ENCODE measurements around the gene ROCK2. TPM values are rescaled to one million over a fixed set of nuclear protein-coding genes. Genes with fewer than 3 reads are reported as not detected.

ROCK2 gene
- total RNA-seq, 4 donors from 2014 or later = 127 to 571 (median 186) TPM

GRCh38 chr2:11387843-11388242 lies 43.4 kb upstream of the ROCK2 start:
- no peak for TF ChIP-seq CTCF (IDR thresholded peaks at IDR 0.05; ENCODE audit: low read depth)

GRCh38 chr2:11387100-11387390 lies 42.6 kb upstream of the ROCK2 start:
- no peak for TF ChIP-seq CTCF (IDR thresholded peaks at IDR 0.05; ENCODE audit: low read depth)

- TF ChIP-seq CTCF (IDR thresholded peaks at IDR 0.05; ENCODE audit: low read depth) = no peak
These were observed 41.4 kb upstream of the ROCK2 start for GRCh38 chr2:11385847-11386246.

GRCh38 chr2:11385216-11385615 lies 40.8 kb upstream of the ROCK2 start:
- no peak for TF ChIP-seq CTCF (IDR thresholded peaks at IDR 0.05; ENCODE audit: low read depth)

GRCh38 chr2:11379558-11379957 lies 35.1 kb upstream of the ROCK2 start:
- no peak for TF ChIP-seq CTCF (IDR thresholded peaks at IDR 0.05; ENCODE audit: low read depth)

DNA sequence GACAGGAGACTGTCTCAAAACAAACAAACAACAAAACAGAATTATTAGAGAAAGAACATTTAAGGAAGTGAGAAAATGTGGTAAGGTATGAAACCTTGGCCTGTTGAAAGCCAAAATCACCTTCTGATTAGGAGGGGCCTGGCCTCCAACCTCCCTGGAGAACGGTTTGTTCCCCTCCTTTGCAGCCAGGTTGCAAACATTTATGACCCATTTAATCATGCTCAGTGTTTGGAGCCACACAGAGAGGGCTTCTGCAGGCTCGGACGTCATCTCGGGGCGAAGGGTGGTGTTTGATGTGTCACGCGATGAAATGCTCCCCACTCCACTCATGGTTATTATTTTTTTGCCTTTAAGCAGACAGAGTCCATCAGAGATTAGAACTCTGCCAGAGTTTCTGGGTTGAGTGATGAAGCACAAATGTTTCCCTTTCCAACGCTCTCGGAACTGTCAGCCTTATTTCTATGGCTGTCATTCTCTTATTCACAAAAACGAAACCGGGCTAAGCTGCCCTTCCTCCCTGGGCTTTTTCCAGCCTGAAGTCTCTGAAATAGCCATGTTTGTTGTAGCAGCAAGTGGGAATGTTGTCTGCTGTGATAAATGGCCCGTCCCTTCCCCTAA lies 33.6 kb upstream of the ROCK2 start:
- TF ChIP-seq CTCF (IDR thresholded peaks at IDR 0.05; ENCODE audit: low read depth) = no peak

- TF ChIP-seq CTCF (IDR thresholded peaks at IDR 0.05; ENCODE audit: low read depth) = no peak
These were observed 31.6 kb upstream of the ROCK2 start for GRCh38 chr2:11376071-11376470.

All from subcutaneous adipose tissue (tissue), 4 donors.